ENCODE data around the gene ZNF559.

DNA sequence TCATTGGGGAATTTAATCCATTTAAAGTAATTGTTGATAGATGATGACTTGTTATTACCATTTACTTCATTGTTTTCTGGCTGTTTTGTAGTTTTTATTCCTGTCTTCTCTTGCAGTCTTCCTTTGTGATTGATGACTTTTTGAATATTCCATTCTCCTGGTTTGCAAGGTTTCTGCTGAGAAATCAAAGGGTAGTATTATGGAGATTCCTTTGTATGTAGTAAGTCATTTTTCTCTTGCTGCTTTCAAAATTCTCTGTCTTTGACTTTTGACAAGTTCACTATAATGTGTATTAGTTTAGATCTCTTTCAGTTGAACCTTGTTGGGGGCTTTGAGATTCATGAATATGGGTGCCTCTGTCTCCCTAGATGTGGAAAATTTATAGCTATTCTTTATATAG is 6.0 kb downstream of the ZNF559 start:
- no peak for TF ChIP-seq POLR2AphosphoS5 (IDR thresholded peaks at IDR 0.05; ENCODE audit: low read depth, low read length)
- TF ChIP-seq POLR2A (IDR thresholded peaks at IDR 0.05; ENCODE audit: low read depth, low read length): no peak
- no peak for TF ChIP-seq TAF1 (IDR thresholded peaks at IDR 0.05; ENCODE audit: borderline replicate concordance, low read depth, low read length)
